Ishikawa (cell line): ENCODE results near the gene DIP2C.

ENCODE experiments used
- CEBPB ChIP-seq: IDR thresholded peaks from 2 replicates; pipeline ENCODE4 v1.6.1; 2012
- CREB1 ChIP-seq: IDR thresholded peaks from 2 replicates; pipeline ENCODE4 v1.6.1; 2012; ENCODE audit warnings: low read depth
- EP300 ChIP-seq: IDR thresholded peaks from 2 replicates; pipeline ENCODE4 v1.6.1; 2012; ENCODE audit warnings: borderline replicate concordance
- RAD21 ChIP-seq: IDR thresholded peaks from 2 replicates; pipeline ENCODE4 v1.6.1; 2012; ENCODE audit warnings: low read depth
- TAF1 ChIP-seq: IDR thresholded peaks from 2 replicates; pipeline ENCODE4 v1.6.1; 2012; ENCODE audit warnings: low read depth, mild to moderate bottlenecking
- TCF12 ChIP-seq: IDR thresholded peaks from 2 replicates; pipeline ENCODE4 v1.6.1; 2012; ENCODE audit warnings: low read depth
- YY1 ChIP-seq: IDR thresholded peaks from 2 replicates; pipeline ENCODE4 v1.6.1; 2012; ENCODE audit warnings: low read depth
- ZBTB7A ChIP-seq: IDR thresholded peaks from 2 replicates; pipeline ENCODE4 v1.6.1; 2012; ENCODE audit warnings: low read depth
- TF ChIP-seq, protein P1 (sequence below): IDR thresholded peaks from 2 replicates; pipeline ENCODE4 v1.6.1; 2012
- TF ChIP-seq, protein P2 (sequence below): IDR thresholded peaks from 2 replicates; pipeline ENCODE4 v1.6.1; 2012

DNA sequence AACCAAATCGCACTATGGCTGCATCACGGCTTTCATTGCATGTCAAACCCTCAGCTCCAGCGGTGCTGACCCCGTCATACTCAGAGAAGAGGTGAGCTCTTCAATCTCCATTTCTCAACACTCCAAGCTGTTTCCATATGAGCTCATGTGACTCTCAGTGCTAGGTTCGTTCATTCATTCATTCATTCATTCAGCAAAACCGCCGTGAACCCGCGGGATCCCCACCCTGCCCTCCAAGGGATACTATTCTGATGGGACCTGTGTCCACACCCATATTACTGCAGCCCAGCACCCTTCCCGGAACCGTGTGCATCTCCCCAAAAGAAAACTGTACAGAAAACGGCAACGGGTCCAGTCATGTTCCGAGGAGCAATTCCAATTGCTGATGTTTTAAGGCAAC is 184.7 kb downstream of the DIP2C start:
- TF ChIP-seq TCF12 (no peak), EP300 (no peak), RAD21 (no peak), ZBTB7A (no peak), YY1 (no peak), TAF1 (no peak), CEBPB (no peak), CREB1 (no peak)
- TF ChIP-seq, protein P1, sequence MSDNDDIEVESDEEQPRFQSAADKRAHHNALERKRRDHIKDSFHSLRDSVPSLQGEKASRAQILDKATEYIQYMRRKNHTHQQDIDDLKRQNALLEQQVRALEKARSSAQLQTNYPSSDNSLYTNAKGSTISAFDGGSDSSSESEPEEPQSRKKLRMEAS, result no peak
- TF ChIP-seq, protein P2, sequence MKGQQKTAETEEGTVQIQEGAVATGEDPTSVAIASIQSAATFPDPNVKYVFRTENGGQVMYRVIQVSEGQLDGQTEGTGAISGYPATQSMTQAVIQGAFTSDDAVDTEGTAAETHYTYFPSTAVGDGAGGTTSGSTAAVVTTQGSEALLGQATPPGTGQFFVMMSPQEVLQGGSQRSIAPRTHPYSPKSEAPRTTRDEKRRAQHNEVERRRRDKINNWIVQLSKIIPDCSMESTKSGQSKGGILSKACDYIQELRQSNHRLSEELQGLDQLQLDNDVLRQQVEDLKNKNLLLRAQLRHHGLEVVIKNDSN, result no peak
